Measurements from ENCODE around the gene AUNIP. TPM values are rescaled to one million over a fixed set of nuclear protein-coding genes. Genes with fewer than 3 reads are reported as not detected.

The AUNIP gene
- polyA plus RNA-seq, 1 of the 3 experiments (the other 2 are of a cell fraction), result 1.9 TPM

- TF ChIP-seq TAF1 (IDR thresholded peaks at IDR 0.05; ENCODE audit: borderline replicate concordance, low read depth, low read length), result no peak
Observed at GRCh38 chr1:25871704-25872494, 12.6 kb upstream of the AUNIP start (continued).

GRCh38 chr1:25871086-25871703 lies 11.9 kb upstream of the AUNIP start:
- Histone ChIP-seq H3K4me3 (ENCODE audit: low read depth in 2 of 2, low read length in 1 of 2) (no peak overlapping the region), H3K9ac (no peak overlapping the region), H3K9me3 (no peaks in the 10 kb centered on the region), H3K27me3 (ENCODE audit: insufficient read depth) (no peaks in the 10 kb centered on the region), H3K4me2 (no peak overlapping the region), H3K79me2 (ENCODE audit: insufficient read depth) (peaks cover 13% of the 10 kb centered on the region), H3K9me2 (no peaks in the 10 kb centered on the region), H3K27ac (ENCODE audit: low read depth in 2 of 2, low read length in 1 of 2) (no peak overlapping the region), H4K20me1 (ENCODE audit: insufficient read depth) (no peaks in the 10 kb centered on the region), H2AFZ (ENCODE audit: low read depth) (no peak overlapping the region), H3K4me1 (ENCODE audit: control insufficient read depth in 1 of 2, insufficient read depth in 2 of 2, low read depth in 1 of 2, low read length in 1 of 2) (peaks cover 0 to 13% of the 10 kb centered on the region in 2 experiments; a peak in 1 of 4 replicates), H3K36me3 (replicated peaks in 1 of 2; ENCODE audit: control insufficient read depth in 1 of 2, insufficient read depth in 2 of 2, low read length in 1 of 2) (no peaks in the 10 kb centered on the region), H3F3A (replicated peaks; ENCODE audit: insufficient read depth) (peaks cover 7% of the 10 kb centered on the region)
- CTCF ChIA-PET, result no interaction called here
- TF ChIP-seq REST (IDR thresholded peaks at IDR 0.05; ENCODE audit: low read depth, low read length) (no peak), POLR2AphosphoS5 (IDR thresholded peaks at IDR 0.05; ENCODE audit: low read depth, low read length) (no peak), ZBTB33 (IDR thresholded peaks at IDR 0.05; ENCODE audit: borderline replicate concordance, low read depth) (no peak), MXI1 (IDR thresholded peaks at IDR 0.05; ENCODE audit: low read depth, low read length) (no peak), IRF3 (IDR thresholded peaks at IDR 0.05; ENCODE audit: low read depth, low read length) (no peak), TEAD4 (IDR thresholded peaks at IDR 0.05; ENCODE audit: borderline replicate concordance, insufficient read depth) (no peak), USF2 (IDR thresholded peaks at IDR 0.05; ENCODE audit: borderline replicate concordance, low read depth, low read length) (no peak), SIN3A (IDR thresholded peaks at IDR 0.05; ENCODE audit: borderline replicate concordance, low read depth, low read length) (no peak)
- 84% methylated on average over 5 of the region's 5 CpGs for WGBS (ENCODE audit: low lambda C conversion rate)
- no peak for DNase-seq
- POLR2A ChIA-PET, result interaction anchor here (0.6 kb wide), 1 partner anchor 669 kb away, joined by 4 read pairs; no protein-coding TSS in a partner anchor
